Measurements from ENCODE around the gene CCNY. TPM values are rescaled to one million over a fixed set of nuclear protein-coding genes. Genes with fewer than 3 reads are reported as not detected.
A peak's percentile ranks its signal among the peaks of the same experiment; 100 is the strongest.

The CCNY gene
- total and polyA plus RNA-seq, 2 of the 4 experiments (the other 2 are of a cell fraction) = 38.0 to 131 TPM

GRCh38 chr10:35384265-35384868 lies 48.1 kb downstream of the CCNY start:
- Histone ChIP-seq H2BK120ac (ENCODE audit: low read depth, low read length) (no peak overlapping the region), H4K5ac (ENCODE audit: low read depth, low read length) (no peak overlapping the region), H2AK5ac (ENCODE audit: low read depth, low read length) (no peak overlapping the region), H3K9me3 (ENCODE audit: control insufficient read depth, insufficient read depth, low read length) (peaks cover 3% of the 10 kb centered on the region; the same call in 1 of the 2 replicates), H3K27me3 (ENCODE audit: control insufficient read depth, insufficient read depth, low read length) (no peaks in the 10 kb centered on the region), H3K9me1 (ENCODE audit: insufficient read depth, low read length) (peaks cover 23% of the 10 kb centered on the region), H3K18ac (ENCODE audit: low read depth, low read length) (no peak overlapping the region), H3K27ac (ENCODE audit: insufficient read depth, low read length) (no peak overlapping the region), H3K23ac (ENCODE audit: low read depth, low read length) (no peak overlapping the region), H3K4ac (ENCODE audit: low read depth, low read length) (no peak overlapping the region), H3K56ac (ENCODE audit: extremely low read depth, insufficient read depth, low read length) (no peak overlapping the region), H3K14ac (replicated peaks; ENCODE audit: low read depth, low read length) (no peak overlapping the region), H2BK5ac (ENCODE audit: low read depth, low read length, poor library complexity, severe bottlenecking) (no peak overlapping the region), H3K9ac (ENCODE audit: low read depth, low read length) (no peak overlapping the region), H3K79me1 (ENCODE audit: low read depth in 1 of 2, low read length in 2 of 2) (peaks cover 63 to 85% of the 10 kb centered on the region in 2 experiments), H4K91ac (ENCODE audit: insufficient read depth, low read depth, low read length) (no peak overlapping the region), H2BK15ac (ENCODE audit: low read depth, low read length) (no peak overlapping the region), H4K8ac (ENCODE audit: low read depth in 2 of 2, low read length in 2 of 2) (no peak overlapping the region), H3K4me2 (ENCODE audit: low read depth, low read length) (no peak overlapping the region), H3K4me3 (ENCODE audit: insufficient read depth, low read depth, low read length) (no peak overlapping the region), H3K4me1 (ENCODE audit: control insufficient read depth, insufficient read depth, low read length) (peaks cover 14% of the 10 kb centered on the region), H2AK9ac (replicated peaks; ENCODE audit: low read depth, low read length, poor library complexity) (no peak overlapping the region), H4K20me1 (ENCODE audit: insufficient read depth, low read length) (peaks cover 52% of the 10 kb centered on the region), H3K36me3 (ENCODE audit: control insufficient read depth, insufficient read depth, low read length) (no peaks in the 10 kb centered on the region), H2AFZ (replicated peaks; ENCODE audit: low read length, poor library complexity) (no peak overlapping the region), H2BK20ac (ENCODE audit: low read depth, low read length) (no peak overlapping the region)
- no peak for ATAC-seq (ENCODE audit: low read depth)
- peak; percentile 20 for DNase-seq
- ChIA-PET CTCF (no interaction called here), POLR2A (ENCODE audit: unreplicated experiment) (no interaction called here)
- in situ Hi-C loops (cut with MboI; ENCODE audit: low sequenced_read_pairs) (no loop called here), dilution Hi-C loops (cut with HindIII; ENCODE audit: low sequenced_read_pairs, unreplicated experiment) (no loop called here), intact Hi-C loops (cut with micrococcal nuclease) (no loop called here)
- no CpG with 5 or more reads among the region's 10 CpGs for WGBS, 2 experiments (ENCODE audit: extremely low coverage in 2 of 2, insufficient read length in 1 of 2)
- TF ChIP-seq, protein P1, sequence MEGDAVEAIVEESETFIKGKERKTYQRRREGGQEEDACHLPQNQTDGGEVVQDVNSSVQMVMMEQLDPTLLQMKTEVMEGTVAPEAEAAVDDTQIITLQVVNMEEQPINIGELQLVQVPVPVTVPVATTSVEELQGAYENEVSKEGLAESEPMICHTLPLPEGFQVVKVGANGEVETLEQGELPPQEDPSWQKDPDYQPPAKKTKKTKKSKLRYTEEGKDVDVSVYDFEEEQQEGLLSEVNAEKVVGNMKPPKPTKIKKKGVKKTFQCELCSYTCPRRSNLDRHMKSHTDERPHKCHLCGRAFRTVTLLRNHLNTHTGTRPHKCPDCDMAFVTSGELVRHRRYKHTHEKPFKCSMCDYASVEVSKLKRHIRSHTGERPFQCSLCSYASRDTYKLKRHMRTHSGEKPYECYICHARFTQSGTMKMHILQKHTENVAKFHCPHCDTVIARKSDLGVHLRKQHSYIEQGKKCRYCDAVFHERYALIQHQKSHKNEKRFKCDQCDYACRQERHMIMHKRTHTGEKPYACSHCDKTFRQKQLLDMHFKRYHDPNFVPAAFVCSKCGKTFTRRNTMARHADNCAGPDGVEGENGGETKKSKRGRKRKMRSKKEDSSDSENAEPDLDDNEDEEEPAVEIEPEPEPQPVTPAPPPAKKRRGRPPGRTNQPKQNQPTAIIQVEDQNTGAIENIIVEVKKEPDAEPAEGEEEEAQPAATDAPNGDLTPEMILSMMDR (conservative IDR thresholded peaks at IDR 0.05; ENCODE audit: low read depth, low read length) = no peak
- TF ChIP-seq MAFK (IDR thresholded peaks at IDR 0.05; ENCODE audit: low read depth, low read length) = no peak
- TF ChIP-seq USF2 (IDR thresholded peaks at IDR 0.05; ENCODE audit: low read depth, low read length) = no peak
- TF ChIP-seq MAZ (IDR thresholded peaks at IDR 0.05; ENCODE audit: borderline replicate concordance, low read depth, low read length) = no peak
- TF ChIP-seq BHLHE40 (IDR thresholded peaks at IDR 0.05; ENCODE audit: low read depth, low read length) = no peak
- no peak for TF ChIP-seq POLR2A (IDR thresholded peaks at IDR 0.05; ENCODE audit: low read depth, low read length)
- TF ChIP-seq CEBPB (IDR thresholded peaks at IDR 0.05; ENCODE audit: low read depth, low read length) = no peak
- TF ChIP-seq NFE2L2 (IDR thresholded peaks at IDR 0.05; ENCODE audit: low read depth, low read length) = no peak
- TF ChIP-seq SMC3 (IDR thresholded peaks at IDR 0.05; ENCODE audit: low read depth, low read length) = no peak
- no peak for TF ChIP-seq ELK1 (IDR thresholded peaks at IDR 0.05; ENCODE audit: borderline replicate concordance, low read depth, low read length)
- TF ChIP-seq MXI1 (IDR thresholded peaks at IDR 0.05; ENCODE audit: borderline replicate concordance, low read depth, low read length) = no peak
- TF ChIP-seq CHD1 (IDR thresholded peaks at IDR 0.05; ENCODE audit: low read depth, low read length) = no peak
- TF ChIP-seq RCOR1 (IDR thresholded peaks at IDR 0.05; ENCODE audit: insufficient replicate concordance, low read length) = no peak
- BruUV-seq (replicated peaks) = no TSS peak
